Superior temporal gyrus (tissue), 1 donor: Measurements from ENCODE around the gene TMEM138.

Source experiments
- DNase-seq: peaks from one replicate; pipeline ENCODE4 v3.0.0-alpha.2; 2016; ENCODE audit errors: extremely low spot score

The TMEM138 gene

DNA sequence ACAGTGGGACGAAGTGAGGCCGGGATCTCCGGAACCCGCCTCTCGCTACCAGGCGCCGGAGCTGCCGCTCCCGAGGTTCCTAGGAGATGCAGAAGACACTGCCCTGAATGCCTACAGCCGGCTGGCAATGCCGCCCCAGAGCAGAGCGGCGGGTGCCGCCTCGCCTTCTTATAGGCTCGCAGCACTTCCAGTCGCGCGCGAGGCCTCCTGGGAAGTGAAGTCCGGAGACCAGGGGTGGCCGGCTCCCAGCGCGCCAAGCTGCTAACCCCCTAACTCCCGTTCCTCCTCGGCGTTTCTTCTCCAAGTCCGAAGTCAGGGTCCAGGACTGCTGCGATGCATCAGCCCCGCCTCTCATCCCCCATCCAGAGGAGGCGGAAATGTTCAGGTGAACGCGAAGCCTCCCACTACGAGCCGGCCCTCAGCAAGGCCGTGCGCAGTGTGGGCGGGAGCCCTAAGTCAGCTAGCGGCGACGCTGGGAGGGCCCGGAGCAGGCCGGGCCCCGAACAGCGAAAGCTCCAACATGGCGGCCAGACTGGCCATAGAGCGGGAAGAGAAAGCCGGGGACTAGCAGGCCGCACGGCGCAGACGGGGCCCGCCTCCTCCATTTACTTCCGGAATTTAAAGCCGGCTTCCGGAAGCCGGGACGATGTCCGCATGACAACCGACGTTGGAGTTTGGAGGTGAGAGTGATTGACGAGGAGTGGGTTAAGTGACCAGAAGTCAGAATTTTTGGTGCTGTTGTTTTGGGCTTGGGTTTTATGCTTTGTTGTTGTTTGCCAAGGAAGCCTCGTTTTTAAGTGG is at the start of gene TMEM138, which contains the start of gene CYB561A3:
TSS of gene TMEM138 (plus strand) at position 634 of the 801 bp plus-strand sequence. CDS start 2,017 bp downstream, outside the sequence.
TSS of gene CYB561A3 (minus strand) at position 142 of the 801 bp plus-strand sequence. CDS start 5,169 bp downstream, outside the sequence.
- DNase-seq: peak; percentile 95

DNA sequence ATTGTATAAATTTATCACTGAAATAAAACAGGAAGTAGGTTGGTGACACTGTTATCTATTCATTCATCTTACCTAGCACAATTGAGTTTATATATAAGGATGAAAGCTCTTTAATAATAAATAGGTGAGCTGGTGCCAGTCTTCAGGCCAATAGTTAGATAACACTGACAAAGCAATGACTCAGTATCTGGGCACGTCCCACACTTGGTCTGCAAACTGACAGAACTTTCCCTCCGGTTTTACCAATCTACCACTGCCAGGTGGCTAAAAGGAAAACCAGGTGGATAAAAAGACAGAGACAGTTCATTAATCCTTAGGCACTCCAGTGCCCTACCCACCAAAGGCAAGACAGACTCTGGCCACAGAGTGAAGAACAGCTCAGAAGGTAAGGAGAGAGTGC is 46.9 kb upstream of the TMEM138 start:
- no peak for DNase-seq

DNA sequence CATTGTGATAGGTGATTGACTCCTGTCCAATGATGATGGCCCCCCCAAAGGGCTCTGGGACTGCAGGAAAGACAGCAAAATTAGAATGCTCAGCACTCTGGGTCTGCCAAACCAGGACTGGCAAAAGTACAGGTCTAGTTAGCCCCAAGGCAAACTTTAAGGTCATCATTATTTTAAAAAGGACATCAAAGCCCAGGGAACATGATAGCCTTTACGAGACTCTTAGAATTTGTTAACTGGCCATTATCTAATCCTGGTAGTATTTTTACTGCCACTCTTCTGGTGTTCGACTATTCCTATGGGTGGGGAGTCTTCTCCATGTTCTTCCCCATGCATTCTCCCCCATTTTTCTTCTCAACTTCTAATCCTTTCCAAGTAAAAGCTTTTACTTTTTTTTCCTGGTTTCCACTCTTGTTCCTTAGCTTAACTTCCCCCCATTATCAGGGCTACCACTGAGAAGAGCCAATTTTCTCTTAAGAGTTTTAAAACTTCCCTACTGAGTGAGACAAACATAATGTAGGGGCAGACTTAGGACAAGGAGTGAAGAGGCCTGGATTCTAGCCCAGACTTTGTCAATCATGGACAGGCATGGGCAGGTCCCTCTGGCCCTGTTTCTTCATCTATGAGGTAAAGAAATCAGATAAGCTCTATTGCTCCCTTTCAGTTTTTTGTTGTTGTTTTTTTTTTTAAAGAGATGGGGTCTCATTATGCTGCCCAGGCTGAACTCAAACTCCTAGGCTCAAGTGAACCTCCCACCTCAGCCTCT is 36.3 kb upstream of the TMEM138 start:
- DNase-seq: no peak

DNA sequence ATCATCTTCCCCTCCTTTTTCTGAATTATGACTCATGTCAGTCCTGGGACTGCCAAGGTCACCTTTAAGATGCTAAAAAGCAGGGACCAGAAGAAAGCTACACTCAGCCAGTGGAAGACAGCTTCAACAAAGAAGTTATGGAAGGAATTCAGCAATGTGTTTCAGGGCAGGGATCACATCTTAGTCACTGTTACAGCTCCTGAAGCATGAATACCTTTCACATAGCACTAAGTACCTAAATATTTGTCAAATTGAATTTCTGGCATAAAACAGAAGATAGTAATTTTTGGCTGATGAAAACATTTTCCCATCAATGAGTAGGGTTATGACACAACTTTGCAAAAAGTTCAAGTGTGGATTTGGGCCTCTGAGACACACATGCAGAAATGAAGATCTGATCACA is 34.5 kb upstream of the TMEM138 start:
- no peak for DNase-seq

DNA sequence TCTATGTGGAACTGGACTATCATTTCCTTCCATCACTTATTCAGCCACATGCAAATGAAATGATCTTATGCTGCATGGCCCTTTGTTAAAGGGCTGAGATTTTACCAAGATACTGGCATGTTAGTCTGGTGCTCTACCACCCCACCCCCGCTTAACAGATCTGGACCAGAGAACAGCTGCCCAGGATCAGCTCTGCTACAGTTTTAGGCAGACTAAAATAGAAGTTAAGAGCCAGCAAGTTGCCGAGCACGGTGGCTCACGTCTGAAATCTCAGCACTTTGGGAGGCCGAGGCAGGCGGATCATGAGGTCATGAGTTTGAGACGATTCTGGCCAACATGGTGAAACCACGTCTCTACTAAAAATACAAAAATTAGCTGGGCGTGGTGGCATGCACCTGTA is 33.8 kb upstream of the TMEM138 start:
- no peak for DNase-seq

DNA sequence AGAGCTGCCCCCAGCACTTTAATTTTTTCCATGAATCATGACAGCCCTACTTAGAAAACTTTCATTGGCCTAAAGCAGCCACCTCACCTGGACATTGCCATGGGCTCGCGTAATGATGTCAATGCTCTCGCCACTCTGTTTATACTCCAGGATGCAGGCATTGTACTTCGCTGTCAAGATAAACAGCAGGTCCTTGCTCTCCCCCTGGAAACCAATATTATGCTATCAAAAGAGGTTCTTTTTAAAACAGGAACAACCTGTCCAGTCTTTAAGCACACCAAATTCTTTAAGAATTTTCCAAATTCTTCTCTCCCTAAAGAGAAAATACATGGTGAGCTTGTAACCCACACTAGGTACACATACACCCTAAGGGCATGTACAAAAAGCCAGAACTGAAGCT is 32.3 kb upstream of the TMEM138 start:
- no peak for DNase-seq

DNA sequence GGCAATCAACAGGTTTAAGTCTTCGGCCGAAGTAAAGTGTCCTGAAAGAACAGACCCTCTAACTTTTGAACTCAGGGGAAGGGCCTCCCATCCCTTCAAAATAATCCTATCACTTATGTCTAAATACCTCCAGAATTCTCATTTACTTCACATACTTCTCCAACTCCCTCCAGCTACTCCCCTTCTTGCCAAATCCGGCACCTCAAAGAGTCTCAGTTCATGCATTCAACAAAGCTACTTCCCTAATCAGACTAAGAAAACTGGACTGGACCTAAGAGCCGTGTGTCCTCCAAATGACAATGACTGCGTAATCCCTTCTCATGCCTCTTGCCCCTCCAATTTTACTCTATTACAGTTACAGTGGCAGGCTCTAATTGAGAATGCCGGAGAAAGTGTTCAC is 30.5 kb upstream of the TMEM138 start:
- no peak for DNase-seq

DNA sequence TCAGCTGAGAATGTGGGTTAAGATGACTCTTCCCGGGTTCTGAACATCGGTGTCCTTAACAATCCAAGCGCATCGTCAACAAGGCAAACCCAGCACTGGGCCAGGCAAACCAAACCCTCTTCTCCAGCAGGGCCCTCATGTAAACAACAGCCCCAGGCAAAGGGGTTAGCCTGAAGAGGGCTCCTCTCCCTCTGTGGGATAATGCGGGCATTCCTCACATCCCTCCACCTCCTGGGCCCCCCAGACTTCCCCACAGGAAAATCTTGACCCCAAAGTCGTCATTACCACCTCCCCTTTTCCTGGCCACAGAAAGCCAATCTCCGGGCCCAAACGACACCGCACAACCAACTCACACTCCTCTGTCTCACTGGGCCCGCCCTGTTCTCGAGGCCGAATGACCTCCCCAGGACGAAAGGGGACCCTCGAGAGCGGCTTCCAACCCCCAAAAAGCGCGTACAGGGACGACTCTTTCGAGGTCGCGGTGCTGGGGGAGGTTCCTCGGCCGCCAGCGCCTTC is 29.8 kb upstream of the TMEM138 start:
- DNase-seq: no peak

DNA sequence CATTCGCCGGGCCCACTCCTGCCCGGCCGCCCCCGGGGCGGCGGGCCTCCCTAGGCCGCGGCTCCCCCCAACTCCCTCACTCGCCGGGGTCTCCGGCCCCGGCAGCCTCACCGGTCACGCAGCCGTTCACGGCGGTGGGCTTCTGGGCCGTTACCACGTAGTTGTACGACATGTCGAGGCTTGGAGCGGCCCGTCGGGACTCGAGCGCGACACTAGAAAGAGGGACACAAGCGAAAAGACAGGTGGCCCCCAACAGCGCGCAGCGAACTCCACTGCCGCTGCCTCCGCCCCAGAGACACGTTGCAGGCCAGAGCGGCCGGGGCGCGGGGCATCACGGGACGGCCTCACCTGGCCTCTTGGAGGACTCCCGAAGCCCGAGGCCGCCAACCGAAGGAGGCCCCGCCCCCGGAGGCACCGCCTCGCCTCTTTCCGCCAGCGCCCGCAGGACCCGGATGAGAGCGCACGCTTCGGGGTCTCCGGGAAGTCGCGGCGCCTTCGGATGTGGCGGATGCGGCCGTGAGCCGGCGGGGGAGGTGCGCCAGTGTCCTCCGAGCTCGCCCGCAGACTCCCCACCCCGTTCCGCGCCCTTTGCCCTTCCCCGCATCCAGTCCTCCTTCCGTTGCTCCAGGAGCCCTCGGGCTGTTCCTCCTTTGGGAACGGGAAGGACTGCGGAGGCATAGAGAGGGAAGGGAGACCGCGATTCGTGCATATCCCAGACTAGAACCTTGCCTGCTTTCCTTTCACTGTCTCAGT is 29.2 kb upstream of the TMEM138 start, which contains the start of the genes DDB1 and TKFC:
TSS of gene DDB1 (minus strand) at position 309 of the 753 bp plus-strand sequence. CDS start at position 172, 137 bp downstream.
TSS of gene TKFC (plus strand) at position 432 of the 753 bp plus-strand sequence. CDS start 1,501 bp downstream, outside the sequence.
- DNase-seq: peak; percentile 91

DNA sequence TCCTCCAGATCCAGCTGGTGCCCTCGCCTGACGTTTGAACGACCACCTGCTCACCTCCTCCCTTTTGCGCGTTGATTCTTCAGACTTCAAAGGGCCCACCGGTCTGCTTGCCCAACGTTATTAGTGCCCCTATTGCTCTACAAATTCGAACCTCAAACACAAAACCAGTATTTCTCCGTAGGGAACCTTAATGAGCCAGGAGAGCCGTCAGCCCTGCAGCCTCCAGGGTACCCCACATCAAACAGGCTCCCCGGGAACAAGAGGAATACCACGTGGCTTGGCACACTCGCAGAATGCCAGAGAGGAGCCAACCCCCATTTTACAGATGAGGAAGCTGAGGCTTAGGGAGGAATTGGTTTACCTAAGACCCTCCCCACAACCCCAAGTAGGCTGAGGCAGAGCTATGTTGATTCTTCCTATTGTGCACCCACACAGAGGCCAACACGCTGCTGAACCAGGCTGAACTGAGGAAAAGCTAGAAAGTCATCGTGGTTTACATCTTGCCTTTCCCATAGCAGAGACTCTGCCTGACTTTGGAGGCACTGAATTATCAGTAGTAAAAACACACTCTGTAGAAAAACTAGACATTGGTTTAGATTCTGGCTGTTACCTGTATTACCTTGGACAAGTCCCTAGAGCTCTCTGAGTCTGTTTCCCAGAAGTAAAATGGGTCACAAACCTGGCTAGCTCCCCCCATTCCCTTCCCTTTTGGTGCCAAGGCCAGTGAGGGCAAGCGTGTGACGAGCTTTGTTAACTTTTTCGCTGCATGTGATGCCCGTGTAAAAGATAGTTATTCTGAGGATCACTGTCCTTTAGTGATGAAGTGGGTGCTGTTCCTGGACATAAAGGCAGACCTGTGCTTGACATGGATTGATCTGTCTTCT is 28.4 kb upstream of the TMEM138 start:
- no peak for DNase-seq

DNA sequence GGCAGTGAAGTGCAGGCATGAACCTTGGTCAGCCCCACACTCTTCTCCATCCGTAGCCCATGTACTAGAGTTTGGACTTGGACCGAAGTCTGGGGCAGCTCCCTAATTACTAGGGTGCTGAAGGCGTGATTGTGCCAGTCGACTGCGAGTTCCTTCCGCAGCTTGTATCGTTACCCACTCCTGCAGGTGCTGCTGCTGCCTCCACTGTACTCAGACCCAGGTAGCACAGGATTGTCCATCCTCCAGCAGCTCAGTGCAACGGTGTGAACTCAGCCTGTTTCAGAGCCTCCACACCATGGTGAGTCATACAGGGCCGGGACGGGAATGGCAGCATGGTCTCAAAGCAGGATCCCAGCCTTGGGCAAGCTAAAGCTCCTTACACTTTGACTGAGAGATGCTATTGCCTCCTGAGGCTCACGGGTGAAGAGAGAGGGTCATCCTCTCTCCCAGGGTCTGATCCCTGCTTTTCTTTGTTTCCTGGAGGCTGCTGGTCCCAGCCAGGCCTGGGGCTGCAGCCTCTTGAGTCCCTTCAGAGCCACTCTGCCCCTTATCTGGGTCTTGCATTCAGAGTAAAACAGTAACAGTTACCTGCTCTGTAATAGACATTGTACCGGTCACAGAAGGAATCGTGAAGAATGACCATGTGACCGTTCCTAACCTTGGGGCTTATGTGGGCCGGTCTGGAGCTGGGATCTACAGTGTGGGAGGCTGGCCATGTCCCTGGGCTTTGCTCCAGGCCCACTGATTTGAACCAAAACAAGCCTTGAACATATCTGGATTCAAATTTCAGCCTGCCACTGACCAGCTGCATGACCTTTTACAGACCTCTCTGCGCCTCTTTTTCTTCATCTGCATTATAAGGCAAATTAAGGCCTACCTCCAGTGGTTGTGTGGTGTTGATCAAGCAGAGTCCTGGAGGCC is 27.5 kb upstream of the TMEM138 start:
- DNase-seq: no peak

DNA sequence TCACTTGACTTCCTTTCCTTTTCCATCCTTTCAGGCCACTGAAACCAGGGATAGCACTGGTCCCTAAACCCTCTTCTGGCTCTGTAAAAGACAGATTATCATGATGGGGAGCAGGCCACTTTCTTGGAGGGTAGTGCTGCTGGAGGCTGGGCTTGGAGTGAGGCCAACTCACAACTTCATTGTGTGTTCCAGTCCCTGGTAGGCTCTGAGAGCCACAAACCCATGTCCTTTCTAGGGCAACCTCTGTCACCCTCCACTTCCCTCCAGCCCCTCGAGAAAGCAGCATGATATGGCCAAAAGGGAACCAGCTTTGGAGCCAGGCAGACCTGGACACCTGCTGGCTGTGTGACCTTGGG is 26.8 kb upstream of the TMEM138 start:
- no peak for DNase-seq

DNA sequence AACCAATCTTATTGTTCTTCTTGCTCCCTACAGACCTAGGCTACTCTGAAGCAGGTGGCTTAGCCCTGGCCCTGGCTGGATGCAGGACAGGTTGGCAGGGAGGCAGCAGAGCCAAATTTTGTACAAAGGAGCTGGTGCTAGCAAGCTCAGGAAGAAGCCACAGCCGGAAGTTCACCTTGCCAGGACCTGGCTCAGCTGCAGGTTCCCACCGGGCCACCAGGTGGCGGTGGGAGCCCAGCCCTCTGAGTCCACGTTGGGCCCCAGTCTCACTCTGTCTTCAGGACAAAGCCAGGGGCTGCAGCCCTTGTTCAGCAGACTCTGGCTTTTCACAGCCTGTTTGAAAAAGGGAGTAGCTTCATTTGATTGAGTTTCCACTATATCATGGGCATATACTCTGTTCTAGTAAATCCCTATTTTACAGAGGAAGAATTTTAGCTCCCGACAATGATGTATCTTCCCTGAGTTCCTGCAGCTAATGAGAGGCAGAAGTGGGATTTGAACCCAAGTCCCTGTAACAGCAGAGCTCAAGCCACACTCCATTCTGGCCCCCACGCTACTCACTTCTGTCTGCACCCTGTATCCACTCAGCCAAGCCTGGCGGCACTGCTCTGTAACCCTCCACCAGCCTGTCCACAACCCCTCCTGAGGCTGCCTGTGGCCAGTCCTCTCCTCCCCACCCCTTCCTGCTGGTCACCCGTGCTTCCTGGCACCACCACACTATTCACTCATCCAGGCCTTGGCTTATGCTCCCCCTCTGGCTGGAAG is 25.8 kb upstream of the TMEM138 start:
- DNase-seq: peak; percentile 73

DNA sequence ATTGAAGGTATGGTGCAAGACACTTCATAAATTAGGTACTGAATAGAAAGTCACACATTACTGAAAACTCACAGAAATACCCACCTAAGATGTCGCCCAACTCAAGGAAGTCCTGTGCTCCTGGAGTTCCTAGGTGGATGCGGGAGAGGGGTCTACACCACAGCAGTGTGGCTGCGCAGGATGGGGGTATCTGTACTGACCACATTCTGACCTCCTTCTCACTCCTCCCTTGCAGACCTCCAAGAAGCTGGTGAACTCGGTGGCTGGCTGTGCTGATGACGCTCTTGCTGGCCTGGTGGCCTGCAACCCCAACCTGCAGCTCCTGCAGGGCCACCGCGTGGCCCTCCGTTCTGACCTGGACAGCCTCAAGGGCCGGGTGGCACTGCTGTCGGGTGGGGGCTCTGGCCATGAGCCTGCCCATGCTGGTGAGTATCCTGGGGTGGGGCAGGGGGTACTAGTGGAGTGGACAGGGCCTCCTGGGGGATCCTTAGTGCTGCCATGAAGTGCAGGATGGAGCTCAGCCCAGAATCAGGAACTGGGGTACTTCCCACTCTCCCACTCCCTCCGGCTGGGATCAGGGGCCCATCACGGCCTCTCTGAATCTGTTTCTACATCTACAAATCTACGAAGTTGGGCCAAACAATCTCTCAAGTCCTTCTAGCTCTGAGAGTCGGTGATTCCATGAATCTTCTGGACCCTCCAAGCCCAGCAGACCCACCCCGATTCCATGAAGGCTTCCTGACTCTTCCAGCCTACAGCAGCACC is 24.3 kb upstream of the TMEM138 start:
- DNase-seq: no peak

DNA sequence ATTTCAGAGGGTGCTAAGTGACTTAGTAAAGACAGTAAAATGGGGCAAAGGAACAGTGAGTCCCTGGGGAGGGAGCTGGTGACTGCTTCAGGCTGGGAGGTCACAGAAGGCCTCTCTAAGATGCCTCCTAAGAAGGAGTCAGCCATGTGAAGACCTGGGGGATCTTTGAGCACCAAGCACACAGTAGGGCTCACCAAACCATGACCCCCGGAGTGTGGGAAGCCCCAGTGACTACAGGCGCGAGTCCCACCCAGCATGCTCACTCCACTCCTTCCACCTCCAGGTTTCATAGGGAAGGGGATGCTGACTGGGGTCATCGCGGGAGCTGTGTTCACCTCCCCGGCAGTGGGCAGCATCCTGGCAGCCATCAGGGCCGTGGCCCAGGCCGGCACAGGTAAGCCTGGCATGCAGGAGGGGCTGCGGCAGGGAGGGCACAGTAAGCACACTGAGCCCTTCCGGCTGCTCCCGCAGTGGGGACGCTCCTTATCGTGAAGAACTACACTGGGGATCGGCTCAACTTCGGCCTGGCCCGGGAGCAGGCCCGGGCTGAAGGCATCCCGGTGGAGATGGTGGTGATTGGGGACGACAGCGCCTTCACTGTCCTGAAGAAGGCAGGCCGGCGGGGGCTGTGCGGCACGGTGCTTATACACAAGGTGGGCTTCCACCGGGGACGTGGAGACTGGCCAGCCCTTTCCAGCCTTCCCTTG is 23.2 kb upstream of the TMEM138 start:
- no peak for DNase-seq

DNA sequence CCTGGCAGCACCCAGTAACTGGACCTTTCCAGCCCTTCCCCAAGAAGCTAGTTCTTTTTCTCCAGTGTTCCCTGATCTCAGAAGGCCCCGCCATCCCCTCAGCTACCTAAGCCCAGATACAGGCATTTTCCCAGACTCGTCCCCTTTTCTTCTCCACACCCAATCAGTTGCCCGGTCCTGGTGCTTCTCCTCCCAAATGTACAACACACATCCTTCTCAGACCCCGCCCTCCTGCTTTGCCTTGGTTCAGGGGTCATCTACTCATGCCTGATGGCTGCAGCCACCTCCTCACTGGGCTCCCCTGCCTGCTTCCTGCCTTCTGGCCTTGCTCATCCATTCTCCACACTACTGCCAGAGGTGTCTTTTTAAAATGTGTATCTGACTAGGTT is 22.7 kb upstream of the TMEM138 start:
- no peak for DNase-seq

DNA sequence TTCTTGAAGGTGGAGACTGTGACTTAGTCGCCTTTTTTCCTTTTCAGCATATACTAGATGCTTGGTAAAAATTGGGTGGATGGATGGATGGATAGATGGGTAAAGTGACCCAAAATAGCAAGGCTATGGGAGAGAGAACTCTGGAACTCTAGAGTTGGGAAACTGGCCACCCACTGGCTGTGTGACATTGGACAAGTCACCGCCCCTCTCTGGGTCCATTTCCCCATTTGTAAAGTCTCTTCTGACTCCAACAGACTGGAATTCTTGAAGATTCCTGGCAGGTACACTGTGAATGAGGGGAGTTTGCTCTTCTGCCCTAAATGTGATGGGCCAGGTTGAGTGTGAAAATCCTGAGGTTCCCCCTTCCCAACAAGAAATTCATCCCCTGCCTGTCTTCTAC is 21.2 kb upstream of the TMEM138 start:
- DNase-seq: no peak

DNA sequence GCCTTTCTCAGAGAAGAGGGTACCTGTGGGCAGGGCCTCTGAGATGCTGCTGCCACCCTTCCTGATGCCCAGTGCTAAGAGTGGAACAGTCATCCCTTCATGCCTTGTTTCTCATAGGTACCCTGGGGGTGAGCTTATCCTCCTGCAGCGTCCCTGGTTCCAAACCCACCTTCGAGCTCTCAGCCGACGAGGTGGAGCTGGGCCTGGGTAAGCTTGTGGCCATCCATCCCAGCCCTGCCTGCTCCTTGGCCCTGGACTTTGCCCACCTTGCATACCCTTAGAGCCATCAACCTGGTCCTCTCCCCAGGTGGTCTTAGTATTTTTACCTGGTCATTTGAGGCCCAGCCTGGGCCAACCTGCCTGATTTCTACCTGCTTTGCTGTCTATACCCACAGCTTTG is 20.5 kb upstream of the TMEM138 start:
- no peak for DNase-seq
